K562 (cell line): ENCODE results near the gene PIGQ. TPM values are rescaled to one million over a fixed set of nuclear protein-coding genes. Genes with fewer than 3 reads are reported as not detected.

Experiments used
- ARID4B ChIP-seq: sonication (generic); formaldehyde crosslinking; IDR thresholded peaks from 2 replicates; pipeline ENCODE4 v1.8.0; 2022; ENCODE audit warnings: mild to moderate bottlenecking, missing genetic modification reagents
- EP400 ChIP-seq: fragments of 450-650 bp; IDR thresholded peaks from 2 replicates; pipeline ENCODE4 v1.6.1; 2017; ENCODE audit warnings: antibody characterized with exemption, mild to moderate bottlenecking, moderate library complexity
- FOXO4 ChIP-seq: fragments of 450-650 bp; formaldehyde crosslinking; IDR thresholded peaks from 2 replicates; pipeline ENCODE4 v1.4.0; 2020; ENCODE audit warnings: mild to moderate bottlenecking, moderate library complexity
- GABPA ChIP-seq: fragments of 200-800 bp; sonication (Bioruptor generic); conservative IDR thresholded peaks from 2 replicates; pipeline ENCODE4 v1.6.1; 2016; ENCODE audit warnings: low read depth, missing genetic modification characterization, missing compliant biosample characterization
- LCOR ChIP-seq: sonication (generic); formaldehyde crosslinking; IDR thresholded peaks from 2 replicates; pipeline ENCODE4 v1.8.0; 2022; ENCODE audit warnings: mild to moderate bottlenecking, missing genetic modification reagents
- MEIS2 ChIP-seq: fragments of 450-650 bp; IDR thresholded peaks from 2 replicates; pipeline ENCODE4 v1.6.1; 2014; ENCODE audit warnings: mild to moderate bottlenecking; ENCODE audit not compliant: partially characterized antibody
- PHTF2 ChIP-seq: fragments of 250-450 bp; sonication (Bioruptor Pico); IDR thresholded peaks from 2 replicates; pipeline ENCODE4 v1.5.0; 2021; ENCODE audit warnings: mild to moderate bottlenecking
- PRDM10 ChIP-seq: fragments of 450-650 bp; IDR thresholded peaks from 2 replicates; pipeline ENCODE4 v1.6.1; 2018; ENCODE audit not compliant: partially characterized antibody
- SREBF1 ChIP-seq: fragments of 150-350 bp; IDR thresholded peaks from 2 replicates; pipeline ENCODE4 v1.6.1; 2014; ENCODE audit warnings: antibody characterized with exemption, low read depth, low read length, borderline replicate concordance
- STAT6 ChIP-seq: sonication (generic); formaldehyde crosslinking; IDR thresholded peaks from 2 replicates; pipeline ENCODE4 v1.8.1; 2023; ENCODE audit warnings: mild to moderate bottlenecking, missing genetic modification reagents
- ZNF12 ChIP-seq: sonication (generic); formaldehyde crosslinking; IDR thresholded peaks from 2 replicates; pipeline ENCODE4 v1.4.0; 2020; ENCODE audit warnings: mild to moderate bottlenecking, missing genetic modification reagents
- ZNF165 ChIP-seq: fragments of 250-450 bp; sonication (Bioruptor Pico); IDR thresholded peaks from 2 replicates; pipeline ENCODE4 v1.4.0; 2020; ENCODE audit warnings: borderline replicate concordance
- polyA plus RNA-seq, 8 experiments: library from polyadenylated mRNA; depleted of rRNA in 4 of 8; stranded (reverse) in 5 of 8; unstranded in 3 of 8; fragments of >200 nt; fragmentation: Nextera tagmentation in 2 of 8; fragmentation: Illumina TruSeq in 1 of 8; extraction: Ambion mirVana in 2 of 8; extraction: Trizol in 1 of 8; gene quantifications; 2 replicates each; pipeline versions ENCODE4 v1.2.1 to v1.2.3, GENCODE V29; 2011 to 2014; ENCODE audit warnings: inconsistent platforms in 1 of 8, missing spikeins in 1 of 8
- total RNA-seq, 7 experiments: library from RNA; depleted of rRNA in 6 of 7; stranded (reverse); fragments of >200 nt in 6 of 7; fragmentation: Illumina TruSeq in 2 of 7; extraction: Trizol in 2 of 7; gene quantifications; 2 replicates each; pipeline versions ENCODE4 v1.2.1 to v1.2.3, GENCODE V29; 2011 to 2021; ENCODE audit warnings: low replicate concordance in 1 of 7
- TF ChIP-seq, protein P1 (sequence below): sonication (generic); formaldehyde crosslinking; IDR thresholded peaks from 2 replicates; pipeline ENCODE4 v1.8.0; 2022; ENCODE audit warnings: missing genetic modification reagents, mild to moderate bottlenecking, borderline replicate concordance

PIGQ gene
- total and polyA plus RNA-seq, 9 of the 15 experiments (the other 6 are each of a cell fraction or from before 2014, with no cell fraction given) = 0.20 to 49.6 (median 11.7) TPM

DNA sequence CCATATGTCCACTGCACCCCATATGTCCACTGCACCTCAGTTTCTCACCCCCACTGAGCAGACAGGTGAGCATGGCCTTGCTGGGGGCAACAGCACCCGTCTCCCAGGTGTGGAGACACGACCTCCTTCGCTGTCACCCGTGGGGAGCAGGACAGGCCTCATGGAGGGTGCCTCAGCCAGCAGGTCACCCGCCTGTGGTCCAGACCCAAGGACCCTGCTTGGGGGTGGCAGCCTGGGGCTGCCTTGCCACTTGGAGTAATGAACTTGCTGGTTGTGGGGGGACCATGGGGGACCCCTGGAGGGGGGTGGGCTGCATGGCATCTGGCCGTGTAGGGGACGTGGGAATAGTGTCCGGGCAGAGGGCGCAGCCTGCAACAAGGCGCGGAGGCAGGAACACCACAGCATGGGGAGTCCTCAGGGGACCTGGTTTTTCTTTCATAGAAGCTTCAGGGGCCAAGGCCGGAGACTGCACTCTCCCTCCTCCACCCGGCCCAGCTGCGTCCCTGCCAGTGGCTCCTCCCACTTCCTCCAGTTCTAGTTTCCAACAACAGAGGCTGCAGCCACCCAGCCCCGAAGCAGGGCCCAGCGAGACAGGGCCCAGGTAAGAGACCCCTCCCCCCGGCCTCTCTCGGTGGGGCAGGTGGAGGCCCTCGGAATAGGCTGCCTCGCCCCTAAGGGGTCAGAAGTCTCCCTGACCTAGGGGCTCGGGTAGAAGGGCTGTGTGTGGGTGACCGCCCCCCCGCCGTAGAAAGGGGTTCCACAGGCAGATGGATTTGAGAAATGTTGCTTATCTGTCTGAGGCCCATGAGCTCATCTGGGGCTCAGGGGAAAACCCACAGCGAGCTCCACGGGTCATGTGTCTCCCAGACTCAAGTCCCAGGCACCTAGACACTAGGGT is 3.0 kb upstream of the PIGQ start, which contains the start of gene NHLRC4 (continued):
- TF ChIP-seq SREBF1 (no peak), PRDM10 (peak; percentile 39), ARID4B (CRISPR knock-in tag) (peak; percentile 80; the same call in 1 of the 2 replicates), PHTF2 (CRISPR knock-in tag) (no peak), STAT6 (CRISPR knock-in tag) (no peak), GABPA (tag) (peak; percentile 53), FOXO4 (CRISPR knock-in tag) (no peak), ZNF12 (no peak), ZNF165 (CRISPR knock-in tag) (no peak), MEIS2 (peak; percentile 14), LCOR (CRISPR knock-in tag) (no peak), EP400 (peak; percentile 84)
- TF ChIP-seq, protein P1, sequence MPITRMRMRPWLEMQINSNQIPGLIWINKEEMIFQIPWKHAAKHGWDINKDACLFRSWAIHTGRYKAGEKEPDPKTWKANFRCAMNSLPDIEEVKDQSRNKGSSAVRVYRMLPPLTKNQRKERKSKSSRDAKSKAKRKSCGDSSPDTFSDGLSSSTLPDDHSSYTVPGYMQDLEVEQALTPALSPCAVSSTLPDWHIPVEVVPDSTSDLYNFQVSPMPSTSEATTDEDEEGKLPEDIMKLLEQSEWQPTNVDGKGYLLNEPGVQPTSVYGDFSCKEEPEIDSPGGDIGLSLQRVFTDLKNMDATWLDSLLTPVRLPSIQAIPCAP (CRISPR knock-in tag) = no peak
